ENCODE data around the gene TOB2.
A peak's percentile ranks its signal among the peaks of the same experiment; 100 is the strongest.

The TOB2 gene, protein sequence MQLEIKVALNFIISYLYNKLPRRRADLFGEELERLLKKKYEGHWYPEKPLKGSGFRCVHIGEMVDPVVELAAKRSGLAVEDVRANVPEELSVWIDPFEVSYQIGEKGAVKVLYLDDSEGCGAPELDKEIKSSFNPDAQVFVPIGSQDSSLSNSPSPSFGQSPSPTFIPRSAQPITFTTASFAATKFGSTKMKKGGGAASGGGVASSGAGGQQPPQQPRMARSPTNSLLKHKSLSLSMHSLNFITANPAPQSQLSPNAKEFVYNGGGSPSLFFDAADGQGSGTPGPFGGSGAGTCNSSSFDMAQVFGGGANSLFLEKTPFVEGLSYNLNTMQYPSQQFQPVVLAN

GRCh38 chr22:41446639-41447434 lies at the start of gene TOB2:
Gene TOB2 (minus strand): TSS chr22:41446801. CDS start chr22:41437345, 9,456 bp downstream.
- H3K36me3 ChIP-seq (ENCODE audit: control insufficient read depth in 2 of 2, insufficient read depth in 1 of 2, low read length in 2 of 2) = peaks cover 2 to 30% of the 10 kb centered on the region in 2 experiments
- peak within 1 kb of the TSS; percentile 90 for H3K4me3 ChIP-seq (ENCODE audit: low read depth, low read length)
- peak within 1 kb of the TSS; percentile 100 for H3K27ac ChIP-seq (ENCODE audit: extremely low read depth, low read depth, low read length)
- POLR2A ChIA-PET = interaction anchor here (0.6 to 8.3 kb wide), 42 partner anchors 9 to 249 kb away, joined by 3 to 214 read pairs (median 5); partner anchors contain the start of genes ACO2, CSDC2, DESI1 and PHF5A
- CTCF ChIA-PET = interaction anchor here (0.6 to 5.3 kb wide), 6 partner anchors 21 to 209 kb away, joined by 3 to 33 read pairs (median 4); no protein-coding TSS in a partner anchor
- no peaks in the 10 kb centered on the region for H3K4me1 ChIP-seq (ENCODE audit: control insufficient read depth, insufficient read depth, low read length)
- H3K9me3 ChIP-seq (ENCODE audit: control insufficient read depth, insufficient read depth, low read depth, low read length) = no peaks in the 10 kb centered on the region
- TF ChIP-seq ZNF664 (tag by site-specific recombination; IDR thresholded peaks at IDR 0.05) = peak; percentile 70; the same call in 1 of the 2 replicates
- peak; percentile 100 for TF ChIP-seq KLF8 (tag by site-specific recombination; IDR thresholded peaks at IDR 0.05)
- peak; percentile 74 for TF ChIP-seq EGR2 (tag by site-specific recombination; IDR thresholded peaks at IDR 0.05; ENCODE audit: low read depth)
- TF ChIP-seq ZNF549 (tag by site-specific recombination; IDR thresholded peaks at IDR 0.05) = no peak
- TF ChIP-seq ZNF548 (tag by site-specific recombination; IDR thresholded peaks at IDR 0.05) = 0 out of 2 replicates have a peak, but pooled peaks have one; percentile 18
- peak; percentile 93 for TF ChIP-seq ZBTB17 (tag by site-specific recombination; IDR thresholded peaks at IDR 0.05)
- no peak for TF ChIP-seq ZFP3 (tag by site-specific recombination; IDR thresholded peaks at IDR 0.05; ENCODE audit: low read depth)
- TF ChIP-seq ZNF416 (tag by site-specific recombination; IDR thresholded peaks at IDR 0.05) = no peak
- peak; percentile 51; the same call in 1 of the 2 replicates for TF ChIP-seq ZNF169 (tag by site-specific recombination; IDR thresholded peaks at IDR 0.05)
- no peak for TF ChIP-seq ZNF211 (tag by site-specific recombination; IDR thresholded peaks at IDR 0.05; ENCODE audit: low read depth)
- TF ChIP-seq GFI1B (tag by site-specific recombination; IDR thresholded peaks at IDR 0.05) = peak; percentile 51; the same call in 1 of the 2 replicates
- peak; percentile 49 for TF ChIP-seq ZNF335 (tag by site-specific recombination; conservative IDR thresholded peaks at IDR 0.05)
- peak; percentile 96 for TF ChIP-seq ZNF629 (tag by site-specific recombination; IDR thresholded peaks at IDR 0.05)
- peak; percentile 65 for TF ChIP-seq ZNF18 (tag by site-specific recombination; IDR thresholded peaks at IDR 0.05)
- TF ChIP-seq ZNF157 (tag by site-specific recombination; IDR thresholded peaks at IDR 0.05) = no peak
- TF ChIP-seq, protein P1, sequence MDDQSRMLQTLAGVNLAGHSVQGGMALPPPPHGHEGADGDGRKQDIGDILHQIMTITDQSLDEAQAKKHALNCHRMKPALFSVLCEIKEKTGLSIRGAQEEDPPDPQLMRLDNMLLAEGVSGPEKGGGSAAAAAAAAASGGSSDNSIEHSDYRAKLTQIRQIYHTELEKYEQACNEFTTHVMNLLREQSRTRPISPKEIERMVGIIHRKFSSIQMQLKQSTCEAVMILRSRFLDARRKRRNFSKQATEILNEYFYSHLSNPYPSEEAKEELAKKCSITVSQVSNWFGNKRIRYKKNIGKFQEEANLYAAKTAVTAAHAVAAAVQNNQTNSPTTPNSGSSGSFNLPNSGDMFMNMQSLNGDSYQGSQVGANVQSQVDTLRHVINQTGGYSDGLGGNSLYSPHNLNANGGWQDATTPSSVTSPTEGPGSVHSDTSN (CRISPR knock-in tag; IDR thresholded peaks at IDR 0.05) = peak; percentile 20
- peak; percentile 97 for TF ChIP-seq ZSCAN18 (tag by site-specific recombination; IDR thresholded peaks at IDR 0.05)
- TF ChIP-seq ZNF114 (tag by site-specific recombination; IDR thresholded peaks at IDR 0.05) = no peak
- TF ChIP-seq ZNF677 (tag by site-specific recombination; IDR thresholded peaks at IDR 0.05) = peak; percentile 39; the same call in 1 of the 2 replicates
- peak; percentile 91 for TF ChIP-seq ZNF76 (tag by site-specific recombination; IDR thresholded peaks at IDR 0.05; ENCODE audit: borderline replicate concordance, low read depth)
- TF ChIP-seq WT1 (tag by site-specific recombination; IDR thresholded peaks at IDR 0.05) = peak; percentile 95
- no peak for TF ChIP-seq ZNF510 (tag by site-specific recombination; IDR thresholded peaks at IDR 0.05; ENCODE audit: insufficient replicate concordance)
- peak; percentile 88 for TF ChIP-seq IKZF3 (tag by site-specific recombination; IDR thresholded peaks at IDR 0.05)
- TF ChIP-seq SCRT1 (tag by site-specific recombination; IDR thresholded peaks at IDR 0.05; ENCODE audit: borderline replicate concordance) = no peak
- TF ChIP-seq ZNF513 (tag by site-specific recombination; IDR thresholded peaks at IDR 0.05) = peak; percentile 46
- TF ChIP-seq MYNN (tag by site-specific recombination; IDR thresholded peaks at IDR 0.05; ENCODE audit: borderline replicate concordance) = peak; percentile 65; the same call in 1 of the 2 replicates
- no peak for TF ChIP-seq ZNF571 (tag by site-specific recombination; IDR thresholded peaks at IDR 0.05)
